ENCODE measurements around the gene ANKMY1. TPM values are rescaled to one million over a fixed set of nuclear protein-coding genes. Genes with fewer than 3 reads are reported as not detected.

Gene ANKMY1
- total and polyA plus RNA-seq, 2 of the 8 experiments (the other 6 are each of a cell fraction or from before 2014, with no cell fraction given) = 4.5 to 4.8 TPM

DNA sequence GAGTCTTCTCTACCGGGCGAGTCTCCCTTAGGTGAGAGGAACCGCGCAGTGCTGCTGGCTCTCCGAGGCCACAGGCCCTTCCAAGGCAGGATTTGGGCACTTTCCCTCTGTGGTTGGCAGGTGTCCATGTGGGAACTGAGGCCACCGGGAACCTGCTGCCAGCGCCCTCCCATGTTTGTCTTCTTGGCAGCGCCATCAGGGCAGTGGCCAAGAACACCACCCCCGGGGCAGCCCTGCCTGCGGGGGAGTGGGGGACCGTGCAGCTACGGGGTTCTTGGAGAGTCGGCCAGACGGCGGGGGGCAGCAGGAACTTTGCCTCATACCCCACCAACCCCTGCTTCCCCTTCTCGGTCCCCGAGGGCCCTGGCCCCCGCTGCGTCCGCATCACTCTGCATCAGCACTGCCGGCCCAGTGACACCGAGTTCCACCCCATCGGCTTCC, 38.7 kb upstream of the ANKMY1 start:
- H3K18ac ChIP-seq (ENCODE audit: extremely low read depth, low read length) = no peak overlapping the region
- WGBS, 2 experiments (ENCODE audit: extremely low coverage in 1 of 2, insufficient coverage in 1 of 2, insufficient read length in 1 of 2, insufficient replicate concordance in 2 of 2, low coverage in 1 of 2, low lambda C conversion rate in 2 of 2, missing lambda C conversion rate in 1 of 2) = 90% methylated on average over 15 of the region's 23 CpGs; no CpG with 5 or more reads in 1 of the 2 experiments
- H2AK5ac ChIP-seq (ENCODE audit: low read depth, low read length) = no peak overlapping the region
- no peak overlapping the region for H3K23ac ChIP-seq (ENCODE audit: insufficient read length)
- no peak overlapping the region for H3K27ac ChIP-seq (ENCODE audit: low read depth, low read length)
- no peaks in the 10 kb centered on the region for H3K23me2 ChIP-seq (ENCODE audit: low read depth, low read length)
- no peak overlapping the region for H2BK20ac ChIP-seq (ENCODE audit: low read length)
- no peak for DNase-seq (ENCODE audit: low read depth in 1 of 2, low spot score in 2 of 2)
- H3K36me3 ChIP-seq (ENCODE audit: control insufficient read depth in 2 of 4, insufficient read depth in 4 of 4, low read length in 3 of 4) = peaks cover 0 to 12% (median 6%) of the 10 kb centered on the region in 4 experiments; a peak in 5 of 8 replicates
- no peak overlapping the region for H3K4me3 ChIP-seq (ENCODE audit: extremely low read depth in 1 of 4, insufficient read depth in 2 of 4, low read depth in 3 of 4, low read length in 4 of 4)
- no peak overlapping the region for H2AFZ ChIP-seq (ENCODE audit: low read length)
- no peak overlapping the region for H4K91ac ChIP-seq (replicated peaks; ENCODE audit: insufficient read length, low read length)
- CTCF ChIA-PET (ENCODE audit: partially characterized antibody) = interaction anchor here (0.6 to 3.5 kb wide), 7 partner anchors 7 to 95 kb away, joined by 3 to 17 read pairs (median 3); partner anchors contain the start of genes AQP12A and CAPN10
- H3K4me1 ChIP-seq (replicated peaks in 1 of 4; ENCODE audit: control insufficient read depth in 3 of 4, insufficient read depth in 4 of 4, low read length in 3 of 4) = no peaks in the 10 kb centered on the region
- no peak overlapping the region for H2BK12ac ChIP-seq (ENCODE audit: low read depth, low read length)
- FAIRE-seq = no peak
- peaks cover 0 to 2% of the 10 kb centered on the region in 2 experiments; a peak in 1 of 4 replicates for H3K79me2 ChIP-seq (ENCODE audit: control insufficient read depth in 1 of 2, insufficient read depth in 2 of 2, low read length in 2 of 2)
- H3K27me3 ChIP-seq (replicated peaks in 1 of 4; ENCODE audit: control insufficient read depth in 3 of 4, extremely low read depth in 1 of 4, insufficient read depth in 3 of 4, low read length in 3 of 4) = no peaks in the 10 kb centered on the region
- peaks cover 3 to 13% of the 10 kb centered on the region in 2 experiments for H4K20me1 ChIP-seq (replicated peaks in 1 of 2; ENCODE audit: control insufficient read depth in 1 of 2, insufficient read depth in 2 of 2, low read length in 2 of 2)
- no peak overlapping the region for H4K5ac ChIP-seq (ENCODE audit: insufficient read length, low read depth, low read length)
- no peak overlapping the region for H4K8ac ChIP-seq (ENCODE audit: extremely low read depth, insufficient read depth, low read length)
- no peak overlapping the region for H2BK15ac ChIP-seq (ENCODE audit: low read length)
- peaks cover 4% of the 10 kb centered on the region for H3K79me1 ChIP-seq (ENCODE audit: low read depth, low read length)
- H3K14ac ChIP-seq (ENCODE audit: insufficient read length) = no peak overlapping the region
- no peak overlapping the region for H2BK120ac ChIP-seq (replicated peaks; ENCODE audit: low read depth, low read length)
- POLR2A ChIA-PET (ENCODE audit: partially characterized antibody) = no interaction called here
- no peaks in the 10 kb centered on the region for H3K9me3 ChIP-seq (ENCODE audit: insufficient read depth in 2 of 2, low read depth in 1 of 2, low read length in 1 of 2)
- H2BK5ac ChIP-seq (ENCODE audit: low read depth, low read length) = no peak overlapping the region
- no peak overlapping the region for H3K4me2 ChIP-seq (ENCODE audit: insufficient read depth in 1 of 2, low read depth in 2 of 2, low read length in 2 of 2)
- no peak overlapping the region for H3K4ac ChIP-seq (replicated peaks; ENCODE audit: insufficient read length, low read depth, low read length)
- H3K56ac ChIP-seq (replicated peaks; ENCODE audit: insufficient read length, low read depth, low read length) = no peak overlapping the region
- no peak overlapping the region for H3K9ac ChIP-seq (replicated peaks in 1 of 4; ENCODE audit: extremely low read depth in 1 of 4, low read depth in 3 of 4, low read length in 3 of 4)
- no peak for TF ChIP-seq SIX5 (IDR thresholded peaks at IDR 0.05; ENCODE audit: low read depth, low read length)
- no peak for TF ChIP-seq SIN3A (conservative IDR thresholded peaks at IDR 0.05 in 1 of 2, IDR thresholded peaks at IDR 0.05 in 1 of 2; ENCODE audit: low read depth in 1 of 2, low read length in 2 of 2)
- no peak for TF ChIP-seq RBBP5 (IDR thresholded peaks at IDR 0.05; ENCODE audit: borderline replicate concordance, low read depth, low read length)
- TF ChIP-seq, protein P1, sequence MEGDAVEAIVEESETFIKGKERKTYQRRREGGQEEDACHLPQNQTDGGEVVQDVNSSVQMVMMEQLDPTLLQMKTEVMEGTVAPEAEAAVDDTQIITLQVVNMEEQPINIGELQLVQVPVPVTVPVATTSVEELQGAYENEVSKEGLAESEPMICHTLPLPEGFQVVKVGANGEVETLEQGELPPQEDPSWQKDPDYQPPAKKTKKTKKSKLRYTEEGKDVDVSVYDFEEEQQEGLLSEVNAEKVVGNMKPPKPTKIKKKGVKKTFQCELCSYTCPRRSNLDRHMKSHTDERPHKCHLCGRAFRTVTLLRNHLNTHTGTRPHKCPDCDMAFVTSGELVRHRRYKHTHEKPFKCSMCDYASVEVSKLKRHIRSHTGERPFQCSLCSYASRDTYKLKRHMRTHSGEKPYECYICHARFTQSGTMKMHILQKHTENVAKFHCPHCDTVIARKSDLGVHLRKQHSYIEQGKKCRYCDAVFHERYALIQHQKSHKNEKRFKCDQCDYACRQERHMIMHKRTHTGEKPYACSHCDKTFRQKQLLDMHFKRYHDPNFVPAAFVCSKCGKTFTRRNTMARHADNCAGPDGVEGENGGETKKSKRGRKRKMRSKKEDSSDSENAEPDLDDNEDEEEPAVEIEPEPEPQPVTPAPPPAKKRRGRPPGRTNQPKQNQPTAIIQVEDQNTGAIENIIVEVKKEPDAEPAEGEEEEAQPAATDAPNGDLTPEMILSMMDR (IDR thresholded peaks at IDR 0.05; ENCODE audit: control extremely low read depth in 1 of 3, insufficient read depth in 1 of 3, low read depth in 1 of 3, low read length in 3 of 3) = no peak
- TF ChIP-seq SUZ12 (IDR thresholded peaks at IDR 0.05; ENCODE audit: low read length) = no peak
- TF ChIP-seq RNF2 (IDR thresholded peaks at IDR 0.05; ENCODE audit: borderline replicate concordance, low read depth, low read length, missing control alignments, poor library complexity, severe bottlenecking) = no peak
- no peak for TF ChIP-seq PHF8 (conservative IDR thresholded peaks at IDR 0.05; ENCODE audit: low read depth, low read length)
- no peak for TF ChIP-seq SP4 (IDR thresholded peaks at IDR 0.05; ENCODE audit: low read length)
- no peak for TF ChIP-seq CREB1 (IDR thresholded peaks at IDR 0.05)
- TF ChIP-seq SAP30 (IDR thresholded peaks at IDR 0.05; ENCODE audit: insufficient read depth, insufficient replicate concordance, low read length) = no peak
- no peak for TF ChIP-seq KDM1A (IDR thresholded peaks at IDR 0.05; ENCODE audit: borderline replicate concordance, low read length)
